ENCODE data around the gene DLST. TPM values are rescaled to one million over a fixed set of nuclear protein-coding genes. Genes with fewer than 3 reads are reported as not detected.

DLST gene
- total RNA-seq, 1 donor, result 62.6 TPM

DNA sequence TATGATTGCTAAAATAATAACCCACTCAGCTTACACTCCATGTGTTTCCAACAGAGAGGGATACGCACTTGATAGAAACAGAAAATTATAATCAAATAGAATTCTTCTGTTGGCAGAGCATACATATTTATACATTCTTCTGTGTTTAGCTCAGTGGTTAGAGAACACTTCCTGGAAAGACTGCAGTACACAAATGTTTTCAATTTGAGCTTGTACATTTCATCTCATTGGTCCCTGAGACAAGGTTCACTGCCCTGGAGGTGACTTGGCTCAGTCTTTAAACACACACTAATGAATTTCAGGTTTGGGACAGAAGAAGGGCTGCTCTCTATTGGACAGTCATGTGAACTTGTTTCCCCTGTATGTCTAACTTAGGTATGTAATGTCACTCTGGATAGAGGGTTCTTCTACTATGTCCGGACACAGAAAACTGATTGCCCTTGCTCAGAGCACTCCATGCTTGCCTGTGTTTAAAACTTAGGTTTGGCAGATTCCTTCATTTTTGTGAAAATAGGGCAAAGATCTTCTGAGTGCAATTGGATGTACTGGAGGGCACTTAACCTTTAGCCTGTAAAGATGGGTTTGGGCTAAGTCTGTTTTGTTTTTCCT is 28.7 kb upstream of the DLST start:
- no peak overlapping the region for H3K4me3 ChIP-seq (ENCODE audit: low read depth, low read length)
- peak; percentile 84 for DNase-seq (ENCODE audit: low read depth)

DNA sequence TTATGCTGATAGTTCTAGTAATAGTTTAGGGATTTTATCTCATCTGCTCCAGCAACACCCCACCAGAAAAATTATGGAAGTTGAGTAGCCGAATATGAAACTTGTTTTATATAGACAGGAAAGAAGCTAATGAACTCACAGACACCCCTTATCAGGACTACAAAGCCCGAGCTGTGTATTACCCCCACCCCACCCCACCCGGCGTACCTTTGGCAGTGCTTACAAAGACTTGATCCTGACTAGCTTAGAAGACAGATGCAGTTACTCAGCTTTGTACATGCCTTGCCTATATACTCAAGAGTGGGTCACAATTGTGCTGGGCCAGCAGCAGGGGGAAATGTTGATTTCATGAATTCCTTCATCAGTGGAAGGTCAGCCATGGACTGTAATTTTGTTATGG is 28.1 kb upstream of the DLST start:
- peak; percentile 9 for DNase-seq (ENCODE audit: low read depth)
- no peak overlapping the region for H3K4me3 ChIP-seq (ENCODE audit: low read depth, low read length)
- TF ChIP-seq, protein P1, sequence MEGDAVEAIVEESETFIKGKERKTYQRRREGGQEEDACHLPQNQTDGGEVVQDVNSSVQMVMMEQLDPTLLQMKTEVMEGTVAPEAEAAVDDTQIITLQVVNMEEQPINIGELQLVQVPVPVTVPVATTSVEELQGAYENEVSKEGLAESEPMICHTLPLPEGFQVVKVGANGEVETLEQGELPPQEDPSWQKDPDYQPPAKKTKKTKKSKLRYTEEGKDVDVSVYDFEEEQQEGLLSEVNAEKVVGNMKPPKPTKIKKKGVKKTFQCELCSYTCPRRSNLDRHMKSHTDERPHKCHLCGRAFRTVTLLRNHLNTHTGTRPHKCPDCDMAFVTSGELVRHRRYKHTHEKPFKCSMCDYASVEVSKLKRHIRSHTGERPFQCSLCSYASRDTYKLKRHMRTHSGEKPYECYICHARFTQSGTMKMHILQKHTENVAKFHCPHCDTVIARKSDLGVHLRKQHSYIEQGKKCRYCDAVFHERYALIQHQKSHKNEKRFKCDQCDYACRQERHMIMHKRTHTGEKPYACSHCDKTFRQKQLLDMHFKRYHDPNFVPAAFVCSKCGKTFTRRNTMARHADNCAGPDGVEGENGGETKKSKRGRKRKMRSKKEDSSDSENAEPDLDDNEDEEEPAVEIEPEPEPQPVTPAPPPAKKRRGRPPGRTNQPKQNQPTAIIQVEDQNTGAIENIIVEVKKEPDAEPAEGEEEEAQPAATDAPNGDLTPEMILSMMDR (IDR thresholded peaks at IDR 0.05; ENCODE audit: insufficient read depth, low read depth, low read length), result no peak

More for the DNA sequence above, 28.7 kb upstream of the DLST start:
- TF ChIP-seq, protein P1 (IDR thresholded peaks at IDR 0.05; ENCODE audit: insufficient read depth, low read depth, low read length), result no peak

DNA sequence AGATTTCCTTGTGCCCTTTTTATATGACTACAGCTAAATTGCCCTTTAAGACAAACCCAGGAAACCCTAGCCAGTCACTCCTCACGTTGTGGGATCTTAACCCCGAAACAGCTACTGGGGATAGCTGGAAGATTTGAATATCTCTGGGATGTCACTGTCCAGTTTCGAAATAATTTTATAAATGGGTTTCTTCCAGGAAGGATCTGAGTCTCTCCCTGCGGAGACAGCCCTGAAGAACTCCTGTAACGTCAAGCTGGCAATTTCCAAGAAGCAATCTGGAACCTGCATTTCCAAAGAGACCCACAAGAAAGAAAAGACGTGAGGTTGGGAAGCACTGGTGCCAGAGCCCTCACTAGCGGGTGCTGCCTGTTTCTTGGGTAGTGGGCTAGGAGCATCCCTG is 26.7 kb upstream of the DLST start:
- H3K4me3 ChIP-seq (ENCODE audit: low read depth, low read length), result no peak overlapping the region
- TF ChIP-seq, protein P1 (IDR thresholded peaks at IDR 0.05; ENCODE audit: insufficient read depth, low read depth, low read length), result no peak
- DNase-seq (ENCODE audit: low read depth), result peak; percentile 12

DNA sequence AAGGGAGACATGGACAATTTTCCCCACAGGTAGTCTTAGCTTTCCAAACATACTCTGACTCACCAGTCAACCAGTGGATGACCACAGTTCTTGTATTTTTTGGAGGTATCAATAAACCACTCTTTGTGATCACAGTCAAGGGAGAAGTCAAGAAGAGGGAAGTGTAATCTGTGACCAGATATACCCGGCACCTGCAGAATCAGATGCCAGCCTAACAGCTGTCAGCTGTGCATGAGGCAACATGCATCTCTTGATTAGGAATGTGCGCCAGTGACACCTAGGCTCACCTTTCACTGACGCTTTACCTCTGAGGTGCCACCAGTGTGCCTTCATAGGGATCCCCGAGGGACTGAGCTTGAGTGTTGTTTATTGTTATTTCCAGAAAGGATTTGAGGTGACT is 25.8 kb upstream of the DLST start:
- TF ChIP-seq, protein P1 (IDR thresholded peaks at IDR 0.05; ENCODE audit: insufficient read depth, low read depth, low read length), result no peak
- DNase-seq (ENCODE audit: low read depth), result no peak
- H3K4me3 ChIP-seq (ENCODE audit: low read depth, low read length), result no peak overlapping the region

DNA sequence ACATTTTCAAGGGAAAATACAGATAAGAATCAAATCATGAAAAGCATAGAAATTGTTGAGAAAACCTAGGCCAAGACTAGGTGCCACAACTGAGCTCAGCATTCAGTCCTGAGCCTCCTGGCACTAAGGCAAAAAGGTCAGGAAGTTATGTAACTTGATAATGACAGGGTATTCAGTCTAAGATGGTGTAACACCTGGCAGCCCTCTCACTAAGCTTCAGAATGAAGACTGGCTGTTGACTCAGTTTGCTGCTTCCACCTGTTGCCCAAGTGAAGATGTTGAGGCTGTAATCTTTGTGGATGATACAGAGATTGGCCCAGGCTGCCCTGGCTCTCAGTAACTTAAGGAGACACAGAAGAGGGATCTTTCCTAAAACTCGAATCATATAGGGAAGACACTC is 25.4 kb upstream of the DLST start:
- TF ChIP-seq, protein P1 (IDR thresholded peaks at IDR 0.05; ENCODE audit: insufficient read depth, low read depth, low read length), result no peak
- H3K4me3 ChIP-seq (ENCODE audit: low read depth, low read length), result no peak overlapping the region
- no peak for DNase-seq (ENCODE audit: low read depth)

DNA sequence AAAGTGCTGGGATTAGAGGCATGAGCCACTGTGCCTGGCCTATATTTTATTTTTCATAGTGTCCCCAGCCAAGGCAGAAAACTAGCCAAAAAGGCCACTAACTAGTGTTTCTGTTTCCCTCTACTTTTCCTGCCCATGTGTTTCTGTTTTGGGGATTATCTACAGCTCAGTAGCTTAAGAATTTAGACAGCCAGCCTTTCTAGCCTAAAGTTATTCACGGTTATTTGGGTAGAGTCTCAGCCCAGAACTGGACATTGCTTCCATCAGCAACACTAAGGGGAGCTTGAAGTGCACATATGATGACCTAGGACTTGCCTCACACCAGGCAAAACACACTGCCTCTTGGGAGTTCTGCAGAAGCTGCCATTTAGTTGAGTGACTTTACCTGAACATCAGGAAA is 23.7 kb upstream of the DLST start:
- DNase-seq (ENCODE audit: low read depth), result peak; percentile 7
- TF ChIP-seq, protein P1 (IDR thresholded peaks at IDR 0.05; ENCODE audit: insufficient read depth, low read depth, low read length), result no peak
- H3K4me3 ChIP-seq (ENCODE audit: low read depth, low read length), result no peak overlapping the region
